Ovary (tissue), 3 donors: Measurements from ENCODE around the gene WNT7A.

Experiments
- POLR2A ChIP-seq: fragments of 450-650 bp; IDR thresholded peaks from one replicate; pipeline ENCODE4 v1.6.1; 2017; ENCODE audit warnings: antibody characterized with exemption, mild to moderate bottlenecking, moderate library complexity
- TF ChIP-seq, protein P1 (sequence below), 3 donors: fragments of 450-650 bp in 2 of 3; fragments of 200-600 bp in 1 of 3; IDR thresholded peaks; one replicate each; pipeline versions ENCODE4 v1.5.1 to v1.8.0; 2016 to 2022; ENCODE audit warnings: antibody characterized with exemption in 3 of 3, mild to moderate bottlenecking in 1 of 3
- donor health status: DM: no; HTN: no; CAD: no.

DNA sequence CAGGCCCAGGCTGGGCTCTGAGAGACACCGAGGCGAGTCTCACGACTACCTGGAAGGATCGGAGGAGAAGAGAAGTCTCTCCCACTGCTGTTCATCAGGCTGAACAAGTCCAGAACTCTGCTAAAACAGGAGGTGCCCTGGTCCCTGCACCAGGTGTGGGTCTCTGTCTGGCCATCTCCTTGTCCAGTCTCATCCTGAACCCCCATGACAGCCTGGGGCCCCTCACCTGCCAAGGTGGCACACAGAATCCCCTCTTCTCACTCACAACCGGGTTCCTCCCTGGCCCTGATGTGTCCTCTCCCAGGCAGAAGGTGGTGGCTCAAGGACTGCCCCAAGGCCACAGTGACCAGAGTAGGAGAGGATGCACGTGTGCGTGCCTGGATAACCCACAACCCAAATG is 34.1 kb downstream of the WNT7A start:
- no peak for TF ChIP-seq POLR2A
- TF ChIP-seq, protein P1, sequence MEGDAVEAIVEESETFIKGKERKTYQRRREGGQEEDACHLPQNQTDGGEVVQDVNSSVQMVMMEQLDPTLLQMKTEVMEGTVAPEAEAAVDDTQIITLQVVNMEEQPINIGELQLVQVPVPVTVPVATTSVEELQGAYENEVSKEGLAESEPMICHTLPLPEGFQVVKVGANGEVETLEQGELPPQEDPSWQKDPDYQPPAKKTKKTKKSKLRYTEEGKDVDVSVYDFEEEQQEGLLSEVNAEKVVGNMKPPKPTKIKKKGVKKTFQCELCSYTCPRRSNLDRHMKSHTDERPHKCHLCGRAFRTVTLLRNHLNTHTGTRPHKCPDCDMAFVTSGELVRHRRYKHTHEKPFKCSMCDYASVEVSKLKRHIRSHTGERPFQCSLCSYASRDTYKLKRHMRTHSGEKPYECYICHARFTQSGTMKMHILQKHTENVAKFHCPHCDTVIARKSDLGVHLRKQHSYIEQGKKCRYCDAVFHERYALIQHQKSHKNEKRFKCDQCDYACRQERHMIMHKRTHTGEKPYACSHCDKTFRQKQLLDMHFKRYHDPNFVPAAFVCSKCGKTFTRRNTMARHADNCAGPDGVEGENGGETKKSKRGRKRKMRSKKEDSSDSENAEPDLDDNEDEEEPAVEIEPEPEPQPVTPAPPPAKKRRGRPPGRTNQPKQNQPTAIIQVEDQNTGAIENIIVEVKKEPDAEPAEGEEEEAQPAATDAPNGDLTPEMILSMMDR (IDR thresholded peaks at IDR 0.05): no peak
